ENCODE data around the gene P2RX6. TPM values are rescaled to one million over a fixed set of nuclear protein-coding genes. Genes with fewer than 3 reads are reported as not detected.

The P2RX6 gene
- total and polyA plus RNA-seq, 4 donors = 0.05 to 0.59 (median 0.33) TPM

GRCh38 chr22:20976291-20976877 is 38.6 kb upstream of the P2RX6 start (continued):
- TF ChIP-seq CTCF (IDR thresholded peaks at IDR 0.05; ENCODE audit: low read depth, low read length, missing input control) = no peak
- TF ChIP-seq NR2F2 (IDR thresholded peaks at IDR 0.05) = no peak
- TF ChIP-seq EGR1 (IDR thresholded peaks at IDR 0.05; ENCODE audit: low read depth in 2 of 2) = no peak

GRCh38 chr22:20977019-20977418 is 37.9 kb upstream of the P2RX6 start:
- Histone ChIP-seq H3K27me3 (ENCODE audit: control insufficient read depth in 4 of 4, insufficient read depth in 4 of 4, low read length in 3 of 4) (no peaks in the 10 kb centered on the region), H3K9ac (ENCODE audit: low read depth in 1 of 2, low read length in 2 of 2) (no peak overlapping the region), H3K36me3 (ENCODE audit: control insufficient read depth in 4 of 4, insufficient read depth in 3 of 4, low read depth in 1 of 4, low read length in 3 of 4) (no peaks in the 10 kb centered on the region), H3K9me3 (ENCODE audit: control insufficient read depth in 4 of 4, low read length in 3 of 4) (no peaks in the 10 kb centered on the region), H3K27ac (ENCODE audit: low read depth in 1 of 2, low read length in 2 of 2) (no peak overlapping the region), H3K4me1 (ENCODE audit: control insufficient read depth in 4 of 4, insufficient read depth in 4 of 4, low read length in 3 of 4) (peaks cover 7 to 24% (median 16%) of the 10 kb centered on the region in 4 donors), H3K4me3 (ENCODE audit: low read depth in 1 of 3, low read length in 3 of 3) (no peak overlapping the region)
- WGBS = 84% methylated on average over 11 of the region's 11 CpGs
- no peak for DNase-seq (ENCODE audit: low spot score)
- TF ChIP-seq MAX (IDR thresholded peaks at IDR 0.05) (no peak), EGR1 (IDR thresholded peaks at IDR 0.05; ENCODE audit: low read depth in 2 of 2) (no peak), SP1 (IDR thresholded peaks at IDR 0.05) (no peak), YY1 (IDR thresholded peaks at IDR 0.05) (no peak), ZBTB33 (IDR thresholded peaks at IDR 0.05) (no peak), HNF4G (IDR thresholded peaks at IDR 0.05) (no peak), FOXA1 (IDR thresholded peaks at IDR 0.05) (no peak), ATF3 (IDR thresholded peaks at IDR 0.05) (no peak), GABPA (IDR thresholded peaks at IDR 0.05 in 1 of 2, conservative IDR thresholded peaks at IDR 0.05 in 1 of 2) (no peak), TAF1 (conservative IDR thresholded peaks at IDR 0.05) (no peak), CTCF (IDR thresholded peaks at IDR 0.05; ENCODE audit: low read depth, low read length, missing input control) (no peak), RXRA (IDR thresholded peaks at IDR 0.05) (no peak), HNF4A (conservative IDR thresholded peaks at IDR 0.05) (no peak), NR2F2 (IDR thresholded peaks at IDR 0.05) (no peak), FOXA2 (IDR thresholded peaks at IDR 0.05) (no peak), REST (IDR thresholded peaks at IDR 0.05) (no peak), RAD21 (IDR thresholded peaks at IDR 0.05) (no peak)
